Liver (tissue), 9 donors: Measurements from ENCODE around the gene ZNF579. TPM values are rescaled to one million over a fixed set of nuclear protein-coding genes. Genes with fewer than 3 reads are reported as not detected.
A peak's percentile ranks its signal among the peaks of the same experiment; 100 is the strongest.

Experiments used
- DNase-seq: peaks from one replicate; pipeline ENCODE4 v3.0.0-alpha.2; 2017; ENCODE audit warnings: low spot score
- H3K27ac ChIP-seq, 2 donors: one replicate each; pipeline ENCODE4 v1.7.0; 2013; ENCODE audit warnings: inconsistent platforms in 2 of 2, low read length in 2 of 2, control low read depth in 1 of 2, low read depth in 1 of 2, mild to moderate bottlenecking in 1 of 2
- H3K27me3 ChIP-seq, 4 donors: one replicate each; pipeline versions ENCODE4 v1.6.1 to v1.7.0; 2013; ENCODE audit warnings: low read length in 3 of 4, inconsistent platforms in 1 of 4, mild to moderate bottlenecking in 1 of 4, moderate library complexity in 1 of 4; ENCODE audit not compliant: control insufficient read depth in 4 of 4, insufficient read depth in 4 of 4
- H3K36me3 ChIP-seq, 4 donors: one replicate each; pipeline versions ENCODE4 v1.6.1 to v1.7.0; 2013; ENCODE audit warnings: low read length in 3 of 4, mild to moderate bottlenecking in 3 of 4, low read depth in 1 of 4, moderate library complexity in 1 of 4; ENCODE audit not compliant: control insufficient read depth in 4 of 4, insufficient read depth in 3 of 4
- H3K4me1 ChIP-seq, 4 donors: one replicate each; pipeline versions ENCODE4 v1.6.1 to v1.7.0; 2013; ENCODE audit warnings: low read length in 3 of 4, mild to moderate bottlenecking in 3 of 4, moderate library complexity in 1 of 4; ENCODE audit not compliant: control insufficient read depth in 4 of 4, insufficient read depth in 4 of 4
- H3K4me3 ChIP-seq, 3 donors: one replicate each; pipeline versions ENCODE4 v1.6.1 to v1.7.0; 2013; ENCODE audit warnings: low read length in 3 of 3, control low read depth in 1 of 3, low read depth in 1 of 3, mild to moderate bottlenecking in 1 of 3
- H3K9ac ChIP-seq, 2 donors: one replicate each; pipeline ENCODE4 v1.7.0; 2013; ENCODE audit warnings: low read length in 2 of 2, mild to moderate bottlenecking in 2 of 2, moderate library complexity in 2 of 2, control low read depth in 1 of 2, low read depth in 1 of 2
- H3K9me3 ChIP-seq, 4 donors: one replicate each; pipeline versions ENCODE4 v1.6.1 to v1.7.0; 2013; ENCODE audit warnings: low read length in 3 of 4; ENCODE audit not compliant: control insufficient read depth in 4 of 4
- FOXA1 ChIP-seq: IDR thresholded peaks from 2 replicates; pipeline ENCODE4 v1.6.1; 2016; ENCODE audit warnings: antibody characterized with exemption
- GABPA ChIP-seq, 2 donors: IDR thresholded peaks in 1 of 2; conservative IDR thresholded peaks in 1 of 2; 2 replicates each; pipeline ENCODE4 v1.6.1; 2016; ENCODE audit warnings: antibody characterized with exemption in 2 of 2, mild to moderate bottlenecking in 1 of 2, moderate library complexity in 1 of 2
- HNF4A ChIP-seq, 2 donors: conservative IDR thresholded peaks; 2 replicates each; pipeline ENCODE4 v1.6.1; 2016; ENCODE audit warnings: antibody characterized with exemption in 2 of 2, mild to moderate bottlenecking in 2 of 2
- HNF4G ChIP-seq: IDR thresholded peaks from 2 replicates; pipeline ENCODE4 v1.6.1; 2016; ENCODE audit warnings: antibody characterized with exemption
- JUND ChIP-seq, 2 donors: IDR thresholded peaks; 2 replicates each; pipeline ENCODE4 v1.6.1; 2016; ENCODE audit warnings: antibody characterized with exemption in 2 of 2
- RAD21 ChIP-seq, 2 donors: IDR thresholded peaks; 2 replicates each; pipeline ENCODE4 v1.6.1; 2016; ENCODE audit warnings: antibody characterized with exemption in 2 of 2, mild to moderate bottlenecking in 2 of 2
- SP1 ChIP-seq: IDR thresholded peaks from 2 replicates; pipeline ENCODE4 v1.6.1; 2018; ENCODE audit warnings: antibody characterized with exemption, mild to moderate bottlenecking
- TAF1 ChIP-seq: conservative IDR thresholded peaks from 2 replicates; pipeline ENCODE4 v1.6.1; 2016; ENCODE audit warnings: antibody characterized with exemption, mild to moderate bottlenecking
- WGBS: extraction: QIAGEN DNeasy Blood & Tissue Kit; methylation state at CpG from one replicate; pipeline ENCODE4 v1.1.7; 2013; 5-methylcytosine and 5-hydroxymethylcytosine counted together
- polyA plus RNA-seq, 2 donors: library from polyadenylated mRNA; stranded (reverse) in 1 of 2; unstranded in 1 of 2; fragments of 200-250 nt in 1 of 2; fragments of >200 nt in 1 of 2; fragmentation: Nextera tagmentation in 1 of 2; extraction: Ambion mirVana in 1 of 2; gene quantifications; one replicate each; pipeline versions ENCODE4 v1.2.1 to v1.2.3, GENCODE V29; 2013 to 2015
- total RNA-seq, 2 donors: library from RNA; depleted of rRNA; stranded (reverse); fragments of >200 nt; gene quantifications; one replicate each; pipeline ENCODE4 v1.2.3, GENCODE V29; 2014
- TF ChIP-seq, protein P1 (sequence below): IDR thresholded peaks from 2 replicates; pipeline ENCODE4 v1.6.1; 2016; ENCODE audit warnings: antibody characterized with exemption
- TF ChIP-seq, protein P2 (sequence below): IDR thresholded peaks from 2 replicates; pipeline ENCODE4 v1.6.1; 2016; ENCODE audit warnings: antibody characterized with exemption
- donor health status: healthy.
- donor health status: healthy.
- donor health status: healthy.
- donor health status: healthy.
- donor health status: healthy.

The ZNF579 gene
- total and polyA plus RNA-seq, 4 donors = 0.92 to 3.3 (median 1.2) TPM

DNA sequence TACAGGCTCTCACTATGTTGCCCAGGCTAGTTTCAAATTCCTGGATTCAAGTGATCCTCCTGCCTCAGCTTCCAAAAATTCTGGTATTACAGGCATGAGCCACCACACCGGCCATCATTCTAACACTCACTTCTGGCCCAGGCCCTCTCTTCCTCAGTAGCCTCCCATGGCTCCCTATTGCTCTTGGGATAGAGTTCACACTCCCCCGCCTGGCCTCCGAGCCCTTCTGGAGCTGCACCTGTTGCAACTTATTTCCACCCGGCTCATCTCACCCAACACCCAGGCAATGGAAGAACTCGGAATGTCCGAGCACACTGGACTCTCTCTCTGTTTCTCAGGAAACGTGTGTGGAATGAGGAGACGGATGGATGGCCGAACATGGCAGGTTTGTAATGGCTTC, 26.3 kb downstream of the ZNF579 start:
- peaks cover 0 to 5% (median 2%) of the 10 kb centered on the region in 4 donors for H3K27me3 ChIP-seq
- no peak for DNase-seq
- no peaks in the 10 kb centered on the region for H3K36me3 ChIP-seq
- WGBS = 91% methylated on average over 9 of the region's 9 CpGs
- H3K9me3 ChIP-seq = no peaks in the 10 kb centered on the region
- no peak for TF ChIP-seq TAF1
- TF ChIP-seq, protein P1, sequence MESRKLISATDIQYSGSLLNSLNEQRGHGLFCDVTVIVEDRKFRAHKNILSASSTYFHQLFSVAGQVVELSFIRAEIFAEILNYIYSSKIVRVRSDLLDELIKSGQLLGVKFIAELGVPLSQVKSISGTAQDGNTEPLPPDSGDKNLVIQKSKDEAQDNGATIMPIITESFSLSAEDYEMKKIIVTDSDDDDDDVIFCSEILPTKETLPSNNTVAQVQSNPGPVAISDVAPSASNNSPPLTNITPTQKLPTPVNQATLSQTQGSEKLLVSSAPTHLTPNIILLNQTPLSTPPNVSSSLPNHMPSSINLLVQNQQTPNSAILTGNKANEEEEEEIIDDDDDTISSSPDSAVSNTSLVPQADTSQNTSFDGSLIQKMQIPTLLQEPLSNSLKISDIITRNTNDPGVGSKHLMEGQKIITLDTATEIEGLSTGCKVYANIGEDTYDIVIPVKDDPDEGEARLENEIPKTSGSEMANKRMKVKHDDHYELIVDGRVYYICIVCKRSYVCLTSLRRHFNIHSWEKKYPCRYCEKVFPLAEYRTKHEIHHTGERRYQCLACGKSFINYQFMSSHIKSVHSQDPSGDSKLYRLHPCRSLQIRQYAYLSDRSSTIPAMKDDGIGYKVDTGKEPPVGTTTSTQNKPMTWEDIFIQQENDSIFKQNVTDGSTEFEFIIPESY = no peak
- TF ChIP-seq JUND (IDR thresholded peaks at IDR 0.05) = no peak
- no peak for TF ChIP-seq HNF4A (conservative IDR thresholded peaks at IDR 0.05)
- TF ChIP-seq HNF4G = no peak
- no peak for TF ChIP-seq SP1
- no peak for TF ChIP-seq FOXA1
- no peak for TF ChIP-seq GABPA (IDR thresholded peaks at IDR 0.05 in 1 of 2, conservative IDR thresholded peaks at IDR 0.05 in 1 of 2)
- no peak overlapping the region for H3K27ac ChIP-seq
- H3K4me3 ChIP-seq = no peak overlapping the region
- H3K4me1 ChIP-seq = no peaks in the 10 kb centered on the region
- H3K9ac ChIP-seq = no peak overlapping the region

DNA sequence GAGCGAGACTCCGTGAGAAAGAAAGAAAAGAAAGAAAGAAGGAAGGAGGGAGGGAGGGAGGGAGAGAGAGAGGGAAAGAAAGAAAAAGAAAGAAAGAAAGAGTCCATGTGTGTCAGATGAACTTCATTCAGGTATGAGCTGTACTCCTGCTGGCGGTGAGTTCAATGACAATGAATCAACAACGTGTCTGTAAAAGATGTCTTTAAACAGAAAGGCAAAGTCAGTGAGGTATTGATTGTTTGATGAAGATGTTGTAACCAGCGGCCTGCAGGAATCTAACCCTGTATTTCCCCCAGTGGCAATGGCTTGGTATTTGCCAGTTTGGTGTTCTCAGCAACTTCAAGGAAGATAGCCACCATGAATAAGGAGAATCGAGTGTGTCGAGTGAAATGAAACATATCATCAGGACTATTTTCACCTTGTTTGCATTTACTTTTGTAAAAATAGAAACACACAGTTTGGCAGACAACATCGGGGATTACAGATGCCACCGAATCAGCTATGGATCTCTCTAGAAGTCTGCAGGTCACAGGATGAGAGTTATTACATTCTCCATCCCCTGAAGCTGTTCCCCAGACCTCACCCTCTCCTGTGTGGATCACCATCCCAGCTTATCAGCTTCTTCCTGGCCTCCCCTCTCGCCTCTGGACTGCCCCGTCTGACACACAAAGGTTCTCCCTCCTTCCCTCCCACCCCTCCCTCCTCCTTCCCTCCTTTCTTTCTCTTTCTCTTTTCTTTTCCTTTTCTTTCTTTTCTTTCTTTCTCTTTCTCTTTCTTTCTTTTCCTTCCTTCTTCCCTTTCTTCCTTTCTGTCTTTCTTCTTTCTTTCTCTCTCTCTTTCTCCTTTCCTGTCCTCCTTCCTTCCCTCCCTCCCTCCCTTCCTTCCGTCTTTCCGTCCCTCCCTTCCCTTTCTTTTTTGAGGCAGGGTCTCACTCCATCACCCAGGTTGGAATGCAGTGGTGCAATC, 27.1 kb downstream of the ZNF579 start:
- no peaks in the 10 kb centered on the region for H3K4me1 ChIP-seq
- no peaks in the 10 kb centered on the region for H3K36me3 ChIP-seq
- peaks cover 0 to 5% (median 2%) of the 10 kb centered on the region in 4 donors for H3K27me3 ChIP-seq
- no peak overlapping the region for H3K9ac ChIP-seq
- no peaks in the 10 kb centered on the region for H3K9me3 ChIP-seq
- WGBS = 54% methylated on average over 13 of the region's 13 CpGs
- no peak for DNase-seq
- no peak overlapping the region for H3K4me3 ChIP-seq
- H3K27ac ChIP-seq = no peak overlapping the region
- TF ChIP-seq RAD21 (IDR thresholded peaks at IDR 0.05) = peak in 1 of 2 donors; percentile 10
- TF ChIP-seq, protein P2, sequence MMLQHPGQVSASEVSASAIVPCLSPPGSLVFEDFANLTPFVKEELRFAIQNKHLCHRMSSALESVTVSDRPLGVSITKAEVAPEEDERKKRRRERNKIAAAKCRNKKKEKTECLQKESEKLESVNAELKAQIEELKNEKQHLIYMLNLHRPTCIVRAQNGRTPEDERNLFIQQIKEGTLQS = no peak

DNA sequence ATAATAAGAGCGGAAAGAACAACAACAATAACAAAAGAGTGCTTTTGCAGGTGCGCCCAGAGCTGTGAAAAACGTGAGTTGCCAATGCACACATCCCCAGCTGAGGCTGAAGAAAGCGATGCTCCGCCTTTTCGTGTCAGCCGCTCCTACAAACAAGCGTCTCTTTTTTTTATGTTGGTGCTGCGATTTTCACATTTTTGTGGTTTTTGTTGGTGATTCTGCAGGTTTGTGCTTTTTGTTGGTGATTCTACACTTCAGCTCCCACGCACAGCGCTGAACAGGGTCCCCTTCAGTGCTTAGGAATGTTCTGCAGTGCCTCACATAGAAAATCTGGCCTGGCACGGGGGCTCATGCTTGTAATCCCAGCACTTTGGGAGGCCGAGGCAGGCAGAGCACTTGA, 28.0 kb downstream of the ZNF579 start:
- no peaks in the 10 kb centered on the region for H3K4me1 ChIP-seq
- H3K9me3 ChIP-seq = no peaks in the 10 kb centered on the region
- no peak for DNase-seq
- peaks cover 0 to 5% (median 2%) of the 10 kb centered on the region in 4 donors for H3K27me3 ChIP-seq
- 59% methylated on average over 13 of the region's 13 CpGs for WGBS
- H3K36me3 ChIP-seq = no peaks in the 10 kb centered on the region
- H3K4me3 ChIP-seq = no peak overlapping the region
- no peak overlapping the region for H3K9ac ChIP-seq
- H3K27ac ChIP-seq = no peak overlapping the region
- TF ChIP-seq, protein P2 = no peak
- no peak for TF ChIP-seq HNF4A (conservative IDR thresholded peaks at IDR 0.05)
